22Rv1 (cell line): Measurements from ENCODE around the gene MARCHF6.

Source experiments
- CTCF ChIP-seq: fragments of 450-650 bp; IDR thresholded peaks from 2 replicates; pipeline ENCODE4 v1.5.1; 2017; ENCODE audit warnings: mild to moderate bottlenecking
- ZFX ChIP-seq: fragments of 450-650 bp; IDR thresholded peaks from 2 replicates; pipeline ENCODE4 v1.6.1; 2017; ENCODE audit warnings: antibody characterized with exemption, borderline replicate concordance

- no peak for TF ChIP-seq CTCF
- TF ChIP-seq ZFX = no peak
These were observed 5.2 kb upstream of the MARCHF6 start for GRCh38 chr5:10348258-10348657.
